GM23338 (cell line): ENCODE measurements around the gene HK1. TPM values are rescaled to one million over a fixed set of nuclear protein-coding genes. Genes with fewer than 3 reads are reported as not detected.

Source experiments
- ATAC-seq: fragments of 200-7000 bp; cut with Tn5 transposase; 3 replicates; pipeline ENCODE4 v1.9.1; 2020
- DNase-seq: peaks from one replicate; pipeline ENCODE4 v3.0.0-alpha.2; 2015; ENCODE audit warnings: low spot score
- H2AFZ ChIP-seq: fragments of 200-600 bp; sonication (generic); 2 replicates; pipeline ENCODE4 v1.8.0; 2016; ENCODE audit warnings: antibody characterized with exemption, mild to moderate bottlenecking, moderate library complexity
- H3F3A ChIP-seq: fragments of 200-600 bp; sonication (generic); replicated peaks from 2 replicates; pipeline ENCODE4 v1.8.0; 2017; ENCODE audit warnings: antibody characterized with exemption, mixed run types, low read depth
- H3K27ac ChIP-seq: fragments of 200-600 bp; sonication (generic); 2 replicates; pipeline ENCODE4 v1.6.1; 2016; ENCODE audit warnings: low read depth
- H3K27me3 ChIP-seq: fragments of 200-600 bp; sonication (generic); 2 replicates; pipeline ENCODE4 v1.8.0; 2016; ENCODE audit warnings: mild to moderate bottlenecking, mixed run types, moderate library complexity; ENCODE audit not compliant: insufficient read depth
- H3K36me3 ChIP-seq: fragments of 200-600 bp; sonication (generic); 2 replicates; pipeline ENCODE4 v1.8.0; 2016; ENCODE audit warnings: mild to moderate bottlenecking; ENCODE audit not compliant: insufficient read depth
- H3K4me1 ChIP-seq: fragments of 200-600 bp; sonication (generic); 2 replicates; pipeline ENCODE4 v1.8.0; 2016; ENCODE audit warnings: mild to moderate bottlenecking, moderate library complexity; ENCODE audit not compliant: insufficient read depth
- H3K4me2 ChIP-seq: fragments of 200-600 bp; sonication (generic); 2 replicates; pipeline ENCODE4 v1.7.1; 2017; ENCODE audit warnings: mixed run types
- H3K4me3 ChIP-seq: fragments of 200-600 bp; sonication (generic); 2 replicates; pipeline ENCODE4 v1.6.1; 2016; ENCODE audit warnings: mixed run types
- H3K79me2 ChIP-seq: fragments of 200-600 bp; sonication (generic); replicated peaks from 2 replicates; pipeline ENCODE4 v1.8.0; 2017; ENCODE audit warnings: mild to moderate bottlenecking; ENCODE audit not compliant: insufficient read depth
- H3K9me2 ChIP-seq: fragments of 200-600 bp; sonication (generic); 2 replicates; pipeline ENCODE4 v1.8.0; 2017; ENCODE audit not compliant: insufficient read depth
- H4K20me1 ChIP-seq: fragments of 200-600 bp; sonication (generic); replicated peaks from 2 replicates; pipeline ENCODE4 v1.8.0; 2017; ENCODE audit warnings: mild to moderate bottlenecking; ENCODE audit not compliant: insufficient read depth
- H3K27ac Mint-ChIP-seq: 2 replicates; pipeline ENCODE4 v1.8.0; 2020; ENCODE audit warnings: inconsistent platforms, mild to moderate bottlenecking, moderate library complexity, mixed read lengths
- H3K27me3 Mint-ChIP-seq: 3 replicates; pipeline ENCODE4 v1.8.0; 2022; ENCODE audit warnings: low read depth, mild to moderate bottlenecking, moderate library complexity, mixed read lengths, inconsistent platforms; ENCODE audit not compliant: insufficient read depth, poor library complexity
- H3K36me3 Mint-ChIP-seq: 3 replicates; pipeline ENCODE4 v1.8.0; 2021; ENCODE audit warnings: low read depth, mild to moderate bottlenecking, inconsistent platforms, moderate library complexity, mixed read lengths
- H3K4me1 Mint-ChIP-seq: 3 replicates; pipeline ENCODE4 v1.8.0; 2020; ENCODE audit warnings: mild to moderate bottlenecking, inconsistent platforms, mixed read lengths
- H3K4me3 Mint-ChIP-seq: 3 replicates; pipeline ENCODE4 v1.8.0; 2021; ENCODE audit warnings: moderate library complexity, mild to moderate bottlenecking, inconsistent platforms, mixed read lengths
- H3K9me3 Mint-ChIP-seq: 3 replicates; pipeline ENCODE4 v1.8.0; 2020; ENCODE audit warnings: moderate library complexity, mild to moderate bottlenecking, inconsistent platforms, mixed read lengths
- CREB1 ChIP-seq: fragments of 250-450 bp; sonication (Bioruptor Pico); IDR thresholded peaks from 2 replicates; pipeline ENCODE4 v1.5.0; 2020; ENCODE audit warnings: low read depth, mild to moderate bottlenecking, moderate library complexity
- CTCF ChIP-seq, 2 experiments: fragments of 200-600 bp in 1 of 2; sonication (generic) in 1 of 2; conservative IDR thresholded peaks; 2 replicates each; pipeline versions ENCODE4 v1.5.1 to v1.6.1; 2016 to 2017; ENCODE audit warnings: antibody characterized with exemption in 2 of 2, low read depth in 2 of 2, mild to moderate bottlenecking in 2 of 2, moderate library complexity in 1 of 2
- ETS1 ChIP-seq: IDR thresholded peaks from 2 replicates; pipeline ENCODE4 v1.6.1; 2016; ENCODE audit warnings: antibody characterized with exemption
- EZH2 ChIP-seq: fragments of 200-600 bp; sonication (generic); IDR thresholded peaks from one replicate; pipeline ENCODE4 v1.8.0; 2017; ENCODE audit warnings: antibody characterized with exemption, mild to moderate bottlenecking, low read depth; ENCODE audit not compliant: unreplicated experiment
- EZH2phosphoT487 ChIP-seq: fragments of 200-600 bp; sonication (generic); IDR thresholded peaks from one replicate; pipeline ENCODE4 v1.8.1; 2018; ENCODE audit warnings: antibody characterized with exemption; ENCODE audit not compliant: unreplicated experiment
- JUNB ChIP-seq: IDR thresholded peaks from one replicate; pipeline ENCODE4 v1.6.1; 2016; ENCODE audit warnings: antibody characterized with exemption; ENCODE audit not compliant: unreplicated experiment
- NANOG ChIP-seq: IDR thresholded peaks from 2 replicates; pipeline ENCODE4 v1.6.1; 2016; ENCODE audit warnings: antibody characterized with exemption, borderline replicate concordance
- POLR2AphosphoS5 ChIP-seq: IDR thresholded peaks from 2 replicates; pipeline ENCODE4 v1.6.1; 2016; ENCODE audit warnings: antibody characterized with exemption, low read depth
- REST ChIP-seq: IDR thresholded peaks from one replicate; pipeline ENCODE4 v1.6.1; 2018; ENCODE audit warnings: antibody characterized with exemption; ENCODE audit not compliant: unreplicated experiment
- STAT1 ChIP-seq: IDR thresholded peaks from one replicate; pipeline ENCODE4 v1.6.1; 2016; ENCODE audit warnings: antibody characterized with exemption; ENCODE audit not compliant: unreplicated experiment
- ZNF114 ChIP-seq: fragments of 250-450 bp; sonication (Bioruptor Pico); IDR thresholded peaks from 2 replicates; pipeline ENCODE4 v1.5.0; 2020; ENCODE audit warnings: mild to moderate bottlenecking, moderate library complexity
- ZNF331 ChIP-seq: fragments of 250-450 bp; sonication (Bioruptor Pico); IDR thresholded peaks from 2 replicates; pipeline ENCODE4 v1.5.0; 2020; ENCODE audit warnings: low read depth, mild to moderate bottlenecking, moderate library complexity
- ZNF462 ChIP-seq: fragments of 250-450 bp; sonication (Bioruptor Pico); IDR thresholded peaks from 2 replicates; pipeline ENCODE4 v1.5.0; 2020; ENCODE audit warnings: mild to moderate bottlenecking, moderate library complexity
- polyA plus RNA-seq: library from polyadenylated mRNA; unstranded; fragments of >200 nt; fragmentation: Nextera tagmentation; extraction: Ambion mirVana; gene quantifications from 2 replicates; pipeline ENCODE4 v1.2.1, GENCODE V29; 2016
- total RNA-seq: library from RNA; depleted of rRNA; stranded (reverse); fragments of >200 nt; shearing (Covaris generic); gene quantifications from 2 replicates; pipeline ENCODE4 v1.2.3, GENCODE V29; 2014

The HK1 gene
- total and polyA plus RNA-seq, 2 experiments from 2014 or later = 76.6 to 229 TPM

- Histone ChIP-seq H3F3A (no peaks in the 10 kb centered on the region), H3K9me2 (no peaks in the 10 kb centered on the region), H3K4me2 (no peak overlapping the region), H3K27ac (no peak overlapping the region), H3K36me3 (no peaks in the 10 kb centered on the region), H4K20me1 (no peaks in the 10 kb centered on the region), H3K27me3 (no peaks in the 10 kb centered on the region), H3K4me3 (no peak overlapping the region), H3K4me1 (peaks cover 12% of the 10 kb centered on the region; the same call in 1 of the 2 replicates), H3K79me2 (no peaks in the 10 kb centered on the region), H2AFZ (no peak overlapping the region)
- no peak for DNase-seq
- Mint-ChIP-seq H3K27ac (no peak overlapping the region), H3K27me3 (peaks cover 12% of the 10 kb centered on the region), H3K9me3 (no peaks in the 10 kb centered on the region; the same call in 2 of the 3 replicates), H3K4me1 (peaks cover 24% of the 10 kb centered on the region; the same call in 2 of the 3 replicates), H3K4me3 (no peak overlapping the region), H3K36me3 (no peaks in the 10 kb centered on the region; the same call in 2 of the 3 replicates)
- ATAC-seq = no peak
- TF ChIP-seq STAT1 (no peak), CREB1 (CRISPR knock-in tag) (no peak), JUNB (no peak), EZH2phosphoT487 (no peak), ZNF462 (no peak), ZNF114 (CRISPR knock-in tag) (no peak), REST (no peak), EZH2 (no peak), CTCF (conservative IDR thresholded peaks at IDR 0.05; ENCODE audit: low read depth in 2 of 2) (no peak), ETS1 (no peak), NANOG (no peak), POLR2AphosphoS5 (no peak), ZNF331 (CRISPR knock-in tag) (no peak)
These were observed 37.8 kb upstream of the HK1 start for GRCh38 chr10:69240455-69240854.
